Fibroblast of mammary gland (primary cell): ENCODE results near the gene P2RX5.
"Not testable (repeated sequence)": the region's sequence is repeated elsewhere in the genome, so short reads cannot be mapped to it uniquely, and the experiment has no call there.

Experiments
- DNase-seq: peaks from one replicate; pipeline ENCODE4 v3.0.0-alpha.2; 2010; ENCODE audit warnings: low read depth
- H3K4me3 ChIP-seq: 2 replicates; pipeline ENCODE4 v1.5.1; 2011; ENCODE audit warnings: low read depth, mild to moderate bottlenecking, low read length, moderate library complexity; ENCODE audit not compliant: control insufficient read depth
- TF ChIP-seq, protein P1 (sequence below): conservative IDR thresholded peaks from 2 replicates; pipeline ENCODE4 v1.5.1; 2011; ENCODE audit warnings: low read depth, low read length, inconsistent platforms; ENCODE audit not compliant: control insufficient read depth, insufficient read depth

The P2RX5 gene

DNA sequence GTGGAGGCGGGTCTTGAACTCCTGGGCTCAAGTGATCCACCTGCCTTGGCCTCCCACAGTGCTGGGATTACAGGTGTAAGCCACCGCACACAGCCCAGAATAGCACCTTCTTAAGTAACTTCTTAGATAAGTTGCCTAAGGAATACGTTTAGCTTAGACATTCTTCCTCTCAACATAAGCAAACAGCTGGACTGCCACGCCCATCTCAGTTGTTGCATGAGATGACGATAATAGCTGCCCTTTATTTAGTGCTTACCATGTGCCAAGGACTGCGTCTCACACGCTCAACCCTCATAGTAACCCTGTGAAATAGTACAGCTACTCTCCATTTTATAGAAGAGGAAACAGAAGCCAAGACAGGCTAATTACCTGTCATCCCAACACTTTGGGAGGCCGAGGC is 39.6 kb upstream of the P2RX5 start:
- no peak for DNase-seq
- H3K4me3 ChIP-seq: no peak overlapping the region
- TF ChIP-seq, protein P1, sequence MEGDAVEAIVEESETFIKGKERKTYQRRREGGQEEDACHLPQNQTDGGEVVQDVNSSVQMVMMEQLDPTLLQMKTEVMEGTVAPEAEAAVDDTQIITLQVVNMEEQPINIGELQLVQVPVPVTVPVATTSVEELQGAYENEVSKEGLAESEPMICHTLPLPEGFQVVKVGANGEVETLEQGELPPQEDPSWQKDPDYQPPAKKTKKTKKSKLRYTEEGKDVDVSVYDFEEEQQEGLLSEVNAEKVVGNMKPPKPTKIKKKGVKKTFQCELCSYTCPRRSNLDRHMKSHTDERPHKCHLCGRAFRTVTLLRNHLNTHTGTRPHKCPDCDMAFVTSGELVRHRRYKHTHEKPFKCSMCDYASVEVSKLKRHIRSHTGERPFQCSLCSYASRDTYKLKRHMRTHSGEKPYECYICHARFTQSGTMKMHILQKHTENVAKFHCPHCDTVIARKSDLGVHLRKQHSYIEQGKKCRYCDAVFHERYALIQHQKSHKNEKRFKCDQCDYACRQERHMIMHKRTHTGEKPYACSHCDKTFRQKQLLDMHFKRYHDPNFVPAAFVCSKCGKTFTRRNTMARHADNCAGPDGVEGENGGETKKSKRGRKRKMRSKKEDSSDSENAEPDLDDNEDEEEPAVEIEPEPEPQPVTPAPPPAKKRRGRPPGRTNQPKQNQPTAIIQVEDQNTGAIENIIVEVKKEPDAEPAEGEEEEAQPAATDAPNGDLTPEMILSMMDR: no peak

DNA sequence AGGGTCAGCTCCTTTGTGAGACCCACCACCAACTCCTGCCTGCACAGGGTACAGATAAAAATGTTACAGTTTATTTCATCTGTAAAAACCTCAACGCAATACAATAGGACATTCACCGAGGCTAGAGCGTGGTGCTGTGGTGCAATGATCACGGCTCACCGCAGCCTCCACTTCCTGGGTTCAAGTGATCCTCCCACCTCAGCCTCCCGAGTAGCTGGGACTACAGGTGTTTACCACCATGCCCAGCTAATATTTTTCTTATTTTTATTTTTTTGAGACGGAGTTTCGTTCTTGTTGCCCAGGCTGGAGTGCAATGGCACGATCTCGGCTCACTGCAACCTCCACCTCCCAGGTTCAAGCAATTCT is 38.9 kb upstream of the P2RX5 start:
- H3K4me3 ChIP-seq, DNase-seq: not testable (repeated sequence)

DNA sequence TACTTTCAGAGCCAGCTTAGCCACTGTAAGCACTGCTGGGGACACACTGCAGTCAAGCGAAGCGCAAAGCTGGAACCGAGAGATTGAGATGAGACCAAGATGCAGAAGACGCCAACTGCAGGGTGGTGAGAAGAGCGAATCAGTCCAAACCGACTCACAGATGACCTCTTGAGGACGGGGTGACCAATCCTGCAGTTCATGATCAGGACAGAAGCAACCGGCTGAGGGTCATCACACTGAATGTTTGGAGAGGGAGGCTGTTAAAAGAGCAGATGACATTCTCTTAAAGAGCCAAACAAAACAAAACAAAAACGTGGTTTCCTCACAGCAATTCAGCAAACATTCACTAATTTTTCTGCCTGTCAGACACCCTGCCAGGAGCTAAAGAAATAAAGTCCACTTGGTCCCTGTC is 36.3 kb upstream of the P2RX5 start:
- TF ChIP-seq, protein P1: no peak
- peak; percentile 31 for DNase-seq
- no peak overlapping the region for H3K4me3 ChIP-seq

DNA sequence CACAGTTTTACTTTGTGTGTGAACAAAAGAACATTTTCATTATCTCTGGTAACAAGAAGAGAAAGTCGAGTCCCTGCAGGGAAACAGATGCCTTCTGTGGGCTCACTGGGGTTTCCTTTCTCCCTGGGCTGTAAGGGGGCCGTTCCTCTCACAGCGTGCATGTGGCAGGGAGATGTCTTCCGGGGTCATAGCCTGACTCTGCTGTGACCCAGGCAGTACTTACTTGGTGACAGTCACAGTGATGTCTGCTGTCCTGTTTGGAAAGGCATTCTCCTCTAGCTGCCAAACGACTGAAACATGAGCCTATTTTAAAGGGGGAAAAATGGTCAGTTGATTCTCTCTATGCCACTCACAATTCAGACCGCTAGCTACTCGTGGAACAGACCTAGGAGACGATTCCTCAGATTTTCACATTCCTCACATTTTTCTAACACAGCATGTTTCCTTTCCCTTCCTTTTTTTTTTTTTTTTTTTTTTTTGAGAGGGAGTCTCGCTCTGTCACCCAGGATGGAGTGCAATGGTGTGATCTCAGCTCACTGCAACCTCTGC is 35.0 kb upstream of the P2RX5 start:
- TF ChIP-seq, protein P1: no peak
- no peak for DNase-seq
- no peak overlapping the region for H3K4me3 ChIP-seq

DNA sequence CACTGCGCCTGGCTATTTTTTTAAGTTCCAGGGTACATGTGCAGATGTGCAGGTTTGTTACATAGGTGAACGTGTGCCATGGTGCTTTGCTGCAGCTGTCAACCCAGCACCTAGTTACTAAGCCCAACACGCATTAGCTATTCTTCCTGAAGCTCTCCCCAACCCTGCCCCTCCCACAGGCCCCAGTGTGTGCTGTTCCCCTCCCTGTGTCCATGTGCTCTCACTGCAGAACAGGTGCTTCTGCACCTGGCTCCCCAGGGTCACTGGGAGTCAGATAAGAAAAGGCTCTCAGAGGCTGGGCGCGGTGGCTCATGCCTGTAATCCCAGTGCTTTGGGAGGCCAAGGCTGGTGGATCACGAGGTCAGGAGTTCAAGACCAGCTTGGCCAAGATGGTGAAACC is 33.9 kb upstream of the P2RX5 start:
- DNase-seq: no peak
- TF ChIP-seq, protein P1: no peak
- H3K4me3 ChIP-seq: no peak overlapping the region

DNA sequence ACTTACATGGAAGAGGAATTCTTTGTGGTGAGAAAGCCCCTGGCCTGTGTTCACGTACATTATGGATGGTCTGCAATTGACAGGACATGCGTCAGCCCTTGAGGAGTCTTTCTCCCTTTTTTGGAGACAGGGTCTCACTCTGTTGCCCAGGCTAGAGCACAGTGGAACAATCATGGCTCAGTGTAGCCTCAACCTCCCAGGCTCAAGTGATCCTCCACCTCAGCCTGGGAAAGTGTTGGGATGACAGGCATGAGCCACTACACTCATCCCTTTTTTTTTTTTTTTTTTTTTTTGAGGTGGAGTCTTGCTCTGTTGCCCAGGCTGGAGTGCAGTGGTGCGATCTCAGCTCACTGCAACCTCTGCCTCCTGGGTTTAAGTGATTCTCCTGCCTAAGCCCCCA is 32.1 kb upstream of the P2RX5 start:
- not testable (repeated sequence) for DNase-seq, H3K4me3 ChIP-seq

DNA sequence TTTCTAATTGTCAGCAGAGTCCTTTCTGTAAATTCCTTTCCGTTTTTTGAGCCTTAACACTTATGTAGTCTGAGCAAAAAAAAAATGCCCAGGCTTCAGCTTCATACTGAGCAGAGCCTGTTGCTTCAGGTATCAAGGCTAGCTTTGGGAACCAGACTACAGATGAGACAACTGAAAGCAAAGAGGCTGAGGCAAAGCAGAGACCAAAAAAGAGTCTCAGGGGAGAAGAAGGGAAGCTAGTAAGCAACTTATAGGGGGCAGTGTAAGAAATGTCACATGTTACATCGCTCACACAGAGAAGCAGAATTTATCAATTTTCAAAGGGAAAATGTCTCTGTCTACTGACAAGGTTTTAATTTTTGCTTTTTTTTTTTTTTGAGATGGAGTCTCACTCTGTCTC is 31.1 kb upstream of the P2RX5 start:
- no peak overlapping the region for H3K4me3 ChIP-seq
- TF ChIP-seq, protein P1: no peak
- no peak for DNase-seq

DNA sequence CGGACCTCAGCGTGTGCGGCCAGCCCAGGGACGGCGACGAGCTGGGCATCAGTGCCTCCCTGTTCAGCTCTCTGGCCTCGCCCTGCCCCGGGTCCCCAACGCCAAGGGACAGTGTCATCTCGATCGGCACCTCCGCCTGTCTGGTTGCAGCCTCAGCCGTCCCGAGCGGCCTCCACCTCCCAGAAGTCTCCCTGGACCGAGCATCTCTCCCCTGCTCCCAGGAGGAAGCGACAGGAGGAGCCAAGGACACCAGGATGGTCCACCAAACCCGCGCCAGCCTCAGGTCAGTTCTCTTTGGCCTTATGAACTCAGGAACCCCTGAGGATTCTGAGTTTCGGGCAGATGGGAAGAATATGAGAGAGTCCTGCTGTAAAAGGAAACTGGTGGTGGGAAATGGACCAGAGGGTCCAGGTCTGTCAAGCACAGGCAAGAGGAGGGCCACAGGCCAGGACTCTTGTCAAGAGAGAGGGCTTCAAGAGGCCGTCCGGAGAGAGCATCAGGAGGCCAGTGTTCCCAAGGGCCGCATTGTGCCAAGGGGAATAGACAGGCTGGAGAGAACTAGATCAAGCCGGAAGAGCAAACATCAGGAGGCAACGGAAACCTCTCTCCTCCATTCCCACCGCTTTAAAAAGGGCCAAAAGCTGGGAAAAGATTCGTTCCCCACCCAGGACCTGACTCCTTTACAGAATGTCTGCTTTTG is 28.6 kb upstream of the P2RX5 start:
- peak overlapping the region; percentile 89 for H3K4me3 ChIP-seq
- TF ChIP-seq, protein P1: no peak
- no peak for DNase-seq
